HG03342 (cell line): Measurements from ENCODE around the gene ADORA2B.
"Not testable (repeated sequence)": the region's sequence is repeated elsewhere in the genome, so short reads cannot be mapped to it uniquely, and the experiment has no call there.

Experiments
- ATAC-seq: cut with Tn5 transposase; IDR thresholded peaks from one replicate; pipeline ENCODE4 v1.9.1; 2021; ENCODE audit warnings: mild to moderate bottlenecking, moderate library complexity; ENCODE audit not compliant: unreplicated experiment

ADORA2B gene

GRCh38 chr17:15944759-15945526 is at the start of gene ADORA2B:
Gene ADORA2B (plus strand): TSS chr17:15945130. CDS start chr17:15945249, 119 bp downstream.
- ATAC-seq: no peak

GRCh38 chr17:15896277-15896676 is 48.7 kb upstream of the ADORA2B start:
- ATAC-seq: no peak

GRCh38 chr17:15896834-15897233 is 48.1 kb upstream of the ADORA2B start:
- ATAC-seq: no peak

GRCh38 chr17:15899596-15899995 is 45.3 kb upstream of the ADORA2B start:
- not testable (repeated sequence) for ATAC-seq

- no peak for ATAC-seq
Measured at GRCh38 chr17:15900871-15901270, 44.1 kb upstream of the ADORA2B start.

- ATAC-seq: not testable (repeated sequence)
Measured at GRCh38 chr17:15905236-15905635, 39.7 kb upstream of the ADORA2B start.

- ATAC-seq: no peak
Measured at GRCh38 chr17:15907290-15907689, 37.6 kb upstream of the ADORA2B start.

- ATAC-seq: no peak
Measured at GRCh38 chr17:15908378-15908777, 36.6 kb upstream of the ADORA2B start.

GRCh38 chr17:15909481-15909991 is 35.4 kb upstream of the ADORA2B start:
- no peak for ATAC-seq

- no peak for ATAC-seq
Measured at GRCh38 chr17:15910791-15911190, 34.1 kb upstream of the ADORA2B start.

GRCh38 chr17:15911701-15912100 is 33.2 kb upstream of the ADORA2B start:
- ATAC-seq: not testable (repeated sequence)

- no peak for ATAC-seq
Measured at GRCh38 chr17:15912416-15912955, 32.4 kb upstream of the ADORA2B start.

GRCh38 chr17:15913826-15914225 is 31.1 kb upstream of the ADORA2B start:
- no peak for ATAC-seq

GRCh38 chr17:15914400-15915170 is 30.3 kb upstream of the ADORA2B start:
- no peak for ATAC-seq

- no peak for ATAC-seq
Measured at GRCh38 chr17:15915961-15916360, 29.0 kb upstream of the ADORA2B start.

- ATAC-seq: no peak
Measured at GRCh38 chr17:15917021-15917437, 27.9 kb upstream of the ADORA2B start.

GRCh38 chr17:15917438-15918027 is 27.4 kb upstream of the ADORA2B start:
- no peak for ATAC-seq

GRCh38 chr17:15918261-15918660 is 26.7 kb upstream of the ADORA2B start:
- no peak for ATAC-seq

- ATAC-seq: no peak
Measured at GRCh38 chr17:15918661-15919259, 26.2 kb upstream of the ADORA2B start.

GRCh38 chr17:15919466-15919865 is 25.5 kb upstream of the ADORA2B start:
- no peak for ATAC-seq

- ATAC-seq: no peak
Measured at GRCh38 chr17:15920758-15921239, 24.1 kb upstream of the ADORA2B start.
